Esophagus (tissue), 2 donors: ENCODE measurements around the gene SEMA5A. TPM values are rescaled to one million over a fixed set of nuclear protein-coding genes. Genes with fewer than 3 reads are reported as not detected.
"Not testable (repeated sequence)": the region's sequence is repeated elsewhere in the genome, so short reads cannot be mapped to it uniquely, and the experiment has no call there.

Source experiments
- H3K27ac ChIP-seq, 2 donors: one replicate each; pipeline ENCODE4 v1.5.1; 2013; ENCODE audit warnings: low read depth in 2 of 2, mild to moderate bottlenecking in 2 of 2, inconsistent platforms in 1 of 2, low read length in 1 of 2, moderate library complexity in 1 of 2
- H3K27me3 ChIP-seq, 2 donors: one replicate each; pipeline ENCODE4 v1.6.1; 2013; ENCODE audit warnings: low read length in 2 of 2, control low read depth in 1 of 2, mild to moderate bottlenecking in 1 of 2; ENCODE audit not compliant: insufficient read depth in 2 of 2, control insufficient read depth in 1 of 2
- H3K36me3 ChIP-seq, 2 donors: one replicate each; pipeline ENCODE4 v1.6.1; 2013; ENCODE audit warnings: low read length in 1 of 2; ENCODE audit not compliant: control insufficient read depth in 2 of 2, insufficient read depth in 2 of 2
- H3K4me1 ChIP-seq, 2 donors: one replicate each; pipeline ENCODE4 v1.6.1; 2013; ENCODE audit warnings: low read length in 1 of 2; ENCODE audit not compliant: control insufficient read depth in 2 of 2, insufficient read depth in 2 of 2
- H3K4me3 ChIP-seq, 2 donors: one replicate each; pipeline ENCODE4 v1.5.1; 2013; ENCODE audit warnings: low read length in 2 of 2, mild to moderate bottlenecking in 2 of 2, low read depth in 1 of 2, moderate library complexity in 1 of 2
- H3K9me3 ChIP-seq, 2 donors: one replicate each; pipeline ENCODE4 v1.6.1; 2013; ENCODE audit warnings: mild to moderate bottlenecking in 2 of 2, low read depth in 1 of 2, low read length in 1 of 2, moderate library complexity in 1 of 2; ENCODE audit not compliant: control insufficient read depth in 2 of 2, insufficient read depth in 1 of 2
- WGBS, 2 donors: extraction: QIAGEN DNeasy Blood & Tissue Kit; methylation state at CpG; one replicate each; pipeline ENCODE4 v1.1.7; 2013; 5-methylcytosine and 5-hydroxymethylcytosine counted together
- polyA plus RNA-seq, 2 donors: library from polyadenylated mRNA; stranded (reverse); fragments of 200-250 nt; gene quantifications; one replicate each; pipeline ENCODE4 v1.2.3, GENCODE V29; 2013
- donor health status: healthy with polysubstance abuse.
- donor health status: Bipolar disorder and iron deficiency.

The SEMA5A gene
- polyA plus RNA-seq, 2 donors: 1.3 to 1.9 TPM

DNA sequence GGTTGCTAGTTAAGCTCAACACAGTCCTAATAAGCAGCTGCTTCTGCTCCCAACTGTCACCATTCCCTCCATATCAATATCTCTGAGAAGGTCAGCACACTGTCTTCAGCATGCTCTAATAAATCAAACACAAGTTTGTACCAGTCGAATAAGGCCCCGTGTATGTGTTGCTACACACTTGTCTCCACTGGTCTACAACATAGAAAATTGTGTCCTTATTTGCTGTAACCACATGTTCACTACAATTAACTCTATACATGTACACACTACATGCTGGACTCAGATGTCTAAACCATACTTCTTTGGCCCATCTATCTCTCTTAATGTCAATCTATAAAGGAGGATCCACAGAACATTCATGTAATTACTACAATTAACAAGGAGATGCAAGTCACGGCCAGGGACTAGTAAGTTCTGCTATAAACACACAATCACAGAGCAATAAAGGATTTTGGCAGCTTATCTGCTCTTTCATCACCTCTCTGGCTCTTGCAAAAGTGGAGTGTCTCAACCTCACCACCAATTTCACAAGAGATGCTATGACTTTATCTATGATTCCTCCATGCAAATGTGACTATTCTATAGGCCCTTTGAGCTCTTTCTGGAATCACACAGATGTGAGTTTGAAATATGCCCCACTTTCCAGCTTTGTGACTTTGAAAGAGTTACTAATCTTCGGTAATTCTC lies 143.9 kb downstream of the SEMA5A start:
- Histone ChIP-seq H3K9me3 (no peaks in the 10 kb centered on the region), H3K4me1 (no peaks in the 10 kb centered on the region), H3K36me3 (no peaks in the 10 kb centered on the region), H3K27me3 (no peaks in the 10 kb centered on the region), H3K27ac (no peak overlapping the region), H3K4me3 (no peak overlapping the region)
- WGBS, 2 donors: 76 to 77% methylated on average over 4 of the region's 4 CpGs

DNA sequence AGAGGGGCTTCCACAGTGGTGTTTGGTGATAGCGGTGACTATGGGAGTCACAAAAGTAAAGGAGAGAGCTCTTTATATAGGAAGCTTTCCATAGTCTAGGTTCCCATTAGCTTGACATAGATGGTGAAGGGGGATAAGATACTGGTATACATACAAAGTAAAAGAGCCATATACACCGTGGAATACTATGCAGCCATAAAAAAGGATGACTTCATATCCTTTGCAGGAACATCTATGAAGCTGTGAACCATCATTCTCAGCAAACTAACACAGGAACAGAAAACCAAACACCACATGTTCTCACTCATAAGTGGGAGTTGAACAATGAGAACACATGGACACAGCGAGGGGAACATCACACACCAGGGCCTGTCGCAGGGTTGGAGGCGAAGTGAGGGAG lies 146.1 kb downstream of the SEMA5A start:
- not testable (repeated sequence) for H3K4me3 ChIP-seq, H3K27ac ChIP-seq, H3K9me3 ChIP-seq, H3K36me3 ChIP-seq, H3K4me1 ChIP-seq, H3K27me3 ChIP-seq
- WGBS, 2 donors: 89 to 90% methylated on average over 5 of the region's 5 CpGs

- 91% methylated on average over 2 of the region's 2 CpGs for WGBS, 2 donors
- no peaks in the 10 kb centered on the region for H3K36me3 ChIP-seq
- no peak overlapping the region for H3K4me3 ChIP-seq
- no peak overlapping the region for H3K27ac ChIP-seq
- no peaks in the 10 kb centered on the region for H3K9me3 ChIP-seq
- H3K27me3 ChIP-seq: no peaks in the 10 kb centered on the region
- no peaks in the 10 kb centered on the region for H3K4me1 ChIP-seq
Measured at GRCh38 chr5:9399094-9399493, 146.8 kb downstream of the SEMA5A start.

DNA sequence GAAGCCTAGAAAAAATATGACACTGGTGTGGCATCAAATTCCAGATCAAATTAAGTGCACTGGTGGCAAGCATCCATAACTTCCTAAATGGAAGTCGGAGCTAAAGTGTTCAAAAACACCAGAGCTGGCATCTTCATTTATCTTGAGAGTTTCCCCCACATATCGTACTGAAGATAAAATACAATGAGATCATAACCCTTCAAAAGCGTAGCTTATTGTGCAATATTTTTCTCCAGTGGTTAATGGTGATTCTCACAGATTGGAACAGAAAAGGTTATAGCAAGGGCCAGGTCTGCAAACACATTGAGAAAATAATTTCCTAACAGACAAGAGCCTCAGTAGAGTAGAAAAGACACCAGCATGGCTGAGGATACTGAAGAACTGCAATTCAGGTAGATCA lies 147.6 kb downstream of the SEMA5A start:
- Histone ChIP-seq H3K27me3 (no peaks in the 10 kb centered on the region), H3K27ac (no peak overlapping the region), H3K4me1 (no peaks in the 10 kb centered on the region), H3K9me3 (no peaks in the 10 kb centered on the region), H3K4me3 (no peak overlapping the region), H3K36me3 (no peaks in the 10 kb centered on the region)
- WGBS, 2 donors: 79 to 81% methylated on average over 3 of the region's 3 CpGs

GRCh38 chr5:9396285-9396770 lies 149.5 kb downstream of the SEMA5A start:
- whole genome bisulfite sequencing, 2 donors: 72 to 82% methylated on average over 2 of the region's 2 CpGs
- no peak overlapping the region for H3K4me3 ChIP-seq

GRCh38 chr5:9395706-9396105 lies 150.2 kb downstream of the SEMA5A start:
- no peak overlapping the region for H3K4me3 ChIP-seq
- H3K36me3 ChIP-seq: no peaks in the 10 kb centered on the region
- 56 to 71% methylated on average over 2 of the region's 2 CpGs for WGBS, 2 donors

More at GRCh38 chr5:9396285-9396770, 149.5 kb downstream of the SEMA5A start:
- Histone ChIP-seq H3K4me1 (no peaks in the 10 kb centered on the region), H3K9me3 (no peaks in the 10 kb centered on the region), H3K36me3 (no peaks in the 10 kb centered on the region), H3K27ac (no peak overlapping the region), H3K27me3 (no peaks in the 10 kb centered on the region)

GRCh38 chr5:9394221-9394620 lies 151.7 kb downstream of the SEMA5A start:
- Histone ChIP-seq H3K27me3 (no peaks in the 10 kb centered on the region), H3K36me3 (no peaks in the 10 kb centered on the region), H3K4me3 (no peak overlapping the region), H3K27ac (no peak overlapping the region), H3K9me3 (no peaks in the 10 kb centered on the region), H3K4me1 (no peaks in the 10 kb centered on the region)
- WGBS, 2 donors: 86 to 88% methylated on average over 6 of the region's 6 CpGs

More at GRCh38 chr5:9395706-9396105, 150.2 kb downstream of the SEMA5A start:
- no peaks in the 10 kb centered on the region for H3K27me3 ChIP-seq
- H3K9me3 ChIP-seq: no peaks in the 10 kb centered on the region
- H3K4me1 ChIP-seq: no peaks in the 10 kb centered on the region
- H3K27ac ChIP-seq: no peak overlapping the region

GRCh38 chr5:9392625-9393024 lies 153.2 kb downstream of the SEMA5A start:
- no peaks in the 10 kb centered on the region for H3K9me3 ChIP-seq
- H3K4me1 ChIP-seq: no peaks in the 10 kb centered on the region
- no peak overlapping the region for H3K27ac ChIP-seq
- H3K27me3 ChIP-seq: no peaks in the 10 kb centered on the region
- no peaks in the 10 kb centered on the region for H3K36me3 ChIP-seq
- H3K4me3 ChIP-seq: no peak overlapping the region
- WGBS, 2 donors: 78 to 89% methylated on average over 1 of the region's 1 CpG

GRCh38 chr5:9391080-9391479 lies 154.8 kb downstream of the SEMA5A start:
- Histone ChIP-seq H3K9me3 (no peaks in the 10 kb centered on the region), H3K4me1 (peaks cover 0 to 4% of the 10 kb centered on the region in 2 donors), H3K27ac (no peak overlapping the region), H3K27me3 (no peaks in the 10 kb centered on the region), H3K4me3 (no peak overlapping the region), H3K36me3 (no peaks in the 10 kb centered on the region)
- WGBS, 2 donors: 91 to 95% methylated on average over 4 of the region's 4 CpGs

DNA sequence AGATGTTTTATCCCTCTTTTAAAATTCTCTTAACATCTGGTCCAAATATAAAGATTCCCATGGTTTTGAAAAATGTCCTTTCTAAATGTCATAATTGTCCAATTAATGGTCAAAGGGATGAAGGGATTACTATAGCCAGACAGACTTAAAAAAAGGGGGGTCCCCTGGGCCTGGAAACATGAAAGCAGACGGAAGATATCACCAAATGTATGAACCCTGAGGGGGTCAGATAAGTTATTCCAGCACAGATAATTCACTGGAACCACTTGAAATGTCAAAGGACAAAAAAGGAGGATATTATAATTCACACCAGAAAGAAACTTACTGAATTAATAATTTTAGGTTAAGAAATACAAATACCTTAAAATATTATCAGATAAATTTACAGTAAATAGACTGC lies 155.8 kb downstream of the SEMA5A start:
- WGBS, 2 donors: 72 to 79% methylated on average over 1 of the region's 1 CpG
- Histone ChIP-seq H3K4me1 (peaks cover 0 to 7% of the 10 kb centered on the region in 2 donors), H3K36me3 (no peaks in the 10 kb centered on the region), H3K27ac (no peak overlapping the region), H3K27me3 (no peaks in the 10 kb centered on the region), H3K4me3 (no peak overlapping the region), H3K9me3 (no peaks in the 10 kb centered on the region)
